Measurements from ENCODE around the gene LZTS2.

DNA sequence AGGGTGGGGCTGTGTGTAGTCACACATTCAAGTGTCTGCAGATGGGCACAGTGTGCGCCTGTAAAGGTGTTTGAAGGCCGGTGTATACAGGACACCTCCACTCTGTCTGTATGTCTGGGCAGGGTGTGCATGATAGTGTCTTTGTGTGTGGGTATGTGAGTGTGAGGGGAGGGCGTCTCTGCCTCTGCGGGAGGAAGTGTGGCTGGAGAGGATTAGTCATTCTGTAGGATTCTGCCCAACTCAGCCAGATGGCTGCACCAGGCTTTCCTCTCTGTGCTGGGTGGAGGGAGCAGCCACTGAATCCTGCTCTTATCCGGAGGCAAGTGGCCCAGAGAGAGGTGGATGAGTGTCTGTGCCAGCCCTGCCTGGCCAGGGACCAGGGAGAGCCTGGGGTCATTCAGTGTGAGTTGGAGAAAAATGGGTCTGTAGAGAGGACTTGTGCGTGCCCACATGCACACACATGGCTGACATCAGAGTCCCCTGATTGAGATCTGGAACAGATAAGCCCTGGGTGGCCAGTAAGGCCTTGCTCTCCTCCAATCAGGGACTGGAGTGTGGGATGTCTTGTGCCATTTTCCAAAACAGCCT is 33.1 kb downstream of the LZTS2 start:
- TF ChIP-seq, protein P1, sequence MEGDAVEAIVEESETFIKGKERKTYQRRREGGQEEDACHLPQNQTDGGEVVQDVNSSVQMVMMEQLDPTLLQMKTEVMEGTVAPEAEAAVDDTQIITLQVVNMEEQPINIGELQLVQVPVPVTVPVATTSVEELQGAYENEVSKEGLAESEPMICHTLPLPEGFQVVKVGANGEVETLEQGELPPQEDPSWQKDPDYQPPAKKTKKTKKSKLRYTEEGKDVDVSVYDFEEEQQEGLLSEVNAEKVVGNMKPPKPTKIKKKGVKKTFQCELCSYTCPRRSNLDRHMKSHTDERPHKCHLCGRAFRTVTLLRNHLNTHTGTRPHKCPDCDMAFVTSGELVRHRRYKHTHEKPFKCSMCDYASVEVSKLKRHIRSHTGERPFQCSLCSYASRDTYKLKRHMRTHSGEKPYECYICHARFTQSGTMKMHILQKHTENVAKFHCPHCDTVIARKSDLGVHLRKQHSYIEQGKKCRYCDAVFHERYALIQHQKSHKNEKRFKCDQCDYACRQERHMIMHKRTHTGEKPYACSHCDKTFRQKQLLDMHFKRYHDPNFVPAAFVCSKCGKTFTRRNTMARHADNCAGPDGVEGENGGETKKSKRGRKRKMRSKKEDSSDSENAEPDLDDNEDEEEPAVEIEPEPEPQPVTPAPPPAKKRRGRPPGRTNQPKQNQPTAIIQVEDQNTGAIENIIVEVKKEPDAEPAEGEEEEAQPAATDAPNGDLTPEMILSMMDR (IDR thresholded peaks at IDR 0.05): no peak
- no peak for TF ChIP-seq POLR2A (IDR thresholded peaks at IDR 0.05)
- TF ChIP-seq EP300 (IDR thresholded peaks at IDR 0.05): no peak

Data from tibial nerve (tissue), 4 donors.